Esophagus squamous epithelium (tissue), 5 donors: ENCODE measurements around the gene DLGAP1. TPM values are rescaled to one million over a fixed set of nuclear protein-coding genes. Genes with fewer than 3 reads are reported as not detected.

ENCODE experiments used
- DNase-seq: peaks from one replicate; lab custom pipeline; 2025; lab: John Stamatoyannopoulos, UW
- H3K27ac ChIP-seq, 4 donors: fragments of 200-600 bp; sonication (generic); one replicate each; pipeline ENCODE4 v1.5.1; 2016 to 2019; ENCODE audit warnings: mild to moderate bottlenecking in 1 of 4
- H3K27me3 ChIP-seq, 4 donors: fragments of 200-600 bp; sonication (generic); 1 replicate in 3 of 4; 2 replicates in 1 of 4; pipeline versions ENCODE4 v1.5.1 to v1.6.0; 2017 to 2021; ENCODE audit warnings: antibody characterized with exemption in 1 of 4
- H3K36me3 ChIP-seq, 3 donors: fragments of 200-600 bp; sonication (generic); one replicate each; pipeline ENCODE4 v1.5.1; 2016 to 2019
- H3K4me1 ChIP-seq, 3 donors: fragments of 200-600 bp; sonication (generic); one replicate each; pipeline ENCODE4 v1.5.1; 2017 to 2019
- H3K4me3 ChIP-seq, 4 donors: fragments of 200-600 bp; sonication (generic); 1 replicate in 3 of 4; 2 replicates in 1 of 4; pipeline ENCODE4 v1.5.1; 2016 to 2019; ENCODE audit warnings: mild to moderate bottlenecking in 2 of 4, moderate library complexity in 1 of 4
- H3K9me3 ChIP-seq, 3 donors: fragments of 200-600 bp; sonication (generic); one replicate each; pipeline ENCODE4 v1.5.1; 2016 to 2019
- POLR2A ChIP-seq, 4 donors: fragments of 450-650 bp; IDR thresholded peaks; one replicate each; pipeline ENCODE4 v1.6.1; 2017; ENCODE audit warnings: antibody characterized with exemption in 4 of 4, mild to moderate bottlenecking in 4 of 4, moderate library complexity in 3 of 4
- WGBS, 2 donors: methylation state at CpG; one replicate each; pipeline ENCODE4 v1.1.5; 2018; 5-methylcytosine and 5-hydroxymethylcytosine counted together
- intact Hi-C: fragments of 100-400 bp; cut with DNase I; formaldehyde crosslinking; loops from one replicate; pipeline ENCODE4 v1.15.0; 2022
- total RNA-seq, 4 donors: library from RNA; depleted of rRNA; stranded (reverse); fragments of >200 nt; gene quantifications; one replicate each; pipeline ENCODE4 v1.1.0, GENCODE V29; 2016
- TF ChIP-seq, protein P1 (sequence below), 6 experiments: fragments of 450-650 bp in 4 of 6; fragments of 200-600 bp in 2 of 6; sonication (generic) in 2 of 6; IDR thresholded peaks; one replicate each; pipeline ENCODE4 v1.5.1; 2016 to 2019; ENCODE audit warnings: antibody characterized with exemption in 6 of 6, mild to moderate bottlenecking in 4 of 6, moderate library complexity in 4 of 6
- donor health status: DM: yes; HTN: yes; CAD: no.

Gene DLGAP1
- total RNA-seq, 4 donors from 2014 or later: 0.09 to 1.5 (median 0.52) TPM

DNA sequence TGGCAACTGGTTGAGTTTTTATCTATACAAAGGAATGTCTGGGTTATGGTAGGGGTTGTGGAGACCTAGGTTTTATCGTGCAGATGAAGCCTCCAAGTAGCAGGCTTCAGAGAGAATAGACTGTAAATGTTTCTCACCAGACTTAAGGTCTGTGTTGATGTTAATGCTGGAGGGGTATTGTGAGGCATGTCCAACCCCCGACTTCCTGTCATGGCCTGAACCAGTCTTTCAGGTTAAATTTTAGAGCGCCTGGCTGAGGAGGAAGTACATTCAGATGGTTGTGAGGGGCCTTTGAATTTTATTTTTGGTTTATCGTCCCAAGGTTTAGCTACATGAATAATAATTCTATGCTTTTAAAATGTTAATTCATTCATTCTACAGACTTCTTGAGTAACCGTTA is 435.1 kb downstream of the DLGAP1 start:
- intact Hi-C loops: no loop called here
- Histone ChIP-seq H3K27me3 (no peaks in the 10 kb centered on the region), H3K27ac (no peak overlapping the region), H3K36me3 (no peaks in the 10 kb centered on the region), H3K4me3 (no peak overlapping the region), H3K4me1 (no peaks in the 10 kb centered on the region), H3K9me3 (no peaks in the 10 kb centered on the region)
- no peak for TF ChIP-seq POLR2A (IDR thresholded peaks at IDR 0.05)
- TF ChIP-seq, protein P1, sequence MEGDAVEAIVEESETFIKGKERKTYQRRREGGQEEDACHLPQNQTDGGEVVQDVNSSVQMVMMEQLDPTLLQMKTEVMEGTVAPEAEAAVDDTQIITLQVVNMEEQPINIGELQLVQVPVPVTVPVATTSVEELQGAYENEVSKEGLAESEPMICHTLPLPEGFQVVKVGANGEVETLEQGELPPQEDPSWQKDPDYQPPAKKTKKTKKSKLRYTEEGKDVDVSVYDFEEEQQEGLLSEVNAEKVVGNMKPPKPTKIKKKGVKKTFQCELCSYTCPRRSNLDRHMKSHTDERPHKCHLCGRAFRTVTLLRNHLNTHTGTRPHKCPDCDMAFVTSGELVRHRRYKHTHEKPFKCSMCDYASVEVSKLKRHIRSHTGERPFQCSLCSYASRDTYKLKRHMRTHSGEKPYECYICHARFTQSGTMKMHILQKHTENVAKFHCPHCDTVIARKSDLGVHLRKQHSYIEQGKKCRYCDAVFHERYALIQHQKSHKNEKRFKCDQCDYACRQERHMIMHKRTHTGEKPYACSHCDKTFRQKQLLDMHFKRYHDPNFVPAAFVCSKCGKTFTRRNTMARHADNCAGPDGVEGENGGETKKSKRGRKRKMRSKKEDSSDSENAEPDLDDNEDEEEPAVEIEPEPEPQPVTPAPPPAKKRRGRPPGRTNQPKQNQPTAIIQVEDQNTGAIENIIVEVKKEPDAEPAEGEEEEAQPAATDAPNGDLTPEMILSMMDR (IDR thresholded peaks at IDR 0.05): no peak
- WGBS, 2 donors: 67% methylated on average over 5 of the region's 5 CpGs
- DNase-seq: no peak

DNA sequence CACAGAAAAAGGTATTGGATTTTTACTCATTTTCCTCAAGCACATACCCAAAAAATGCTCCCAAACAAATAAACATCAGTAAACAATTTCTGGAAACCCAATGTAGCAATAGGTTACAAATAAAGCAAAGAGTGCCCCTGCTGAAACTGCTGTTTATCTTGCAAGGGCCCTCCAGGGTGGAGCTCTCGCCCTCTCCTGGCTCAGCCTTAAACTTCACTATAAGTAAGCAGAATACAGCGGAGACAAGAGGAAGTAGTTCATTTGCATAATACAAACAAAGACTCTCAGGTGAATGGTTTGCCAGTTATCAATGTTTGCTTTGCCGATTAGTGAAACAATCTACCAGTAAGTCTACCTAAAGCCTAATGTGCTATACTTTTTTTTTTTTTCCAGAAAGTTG is 437.6 kb downstream of the DLGAP1 start:
- no peak for TF ChIP-seq POLR2A (IDR thresholded peaks at IDR 0.05)
- TF ChIP-seq, protein P1 (IDR thresholded peaks at IDR 0.05): no peak
- no peak overlapping the region for H3K4me3 ChIP-seq
- 33 to 66% methylated on average over 3 of the region's 3 CpGs for WGBS, 2 donors
- no peak overlapping the region for H3K27ac ChIP-seq
- H3K27me3 ChIP-seq: no peaks in the 10 kb centered on the region
- no peaks in the 10 kb centered on the region for H3K36me3 ChIP-seq
- no peak for DNase-seq
- no peaks in the 10 kb centered on the region for H3K4me1 ChIP-seq
- no peaks in the 10 kb centered on the region for H3K9me3 ChIP-seq
- intact Hi-C loops: no loop called here

DNA sequence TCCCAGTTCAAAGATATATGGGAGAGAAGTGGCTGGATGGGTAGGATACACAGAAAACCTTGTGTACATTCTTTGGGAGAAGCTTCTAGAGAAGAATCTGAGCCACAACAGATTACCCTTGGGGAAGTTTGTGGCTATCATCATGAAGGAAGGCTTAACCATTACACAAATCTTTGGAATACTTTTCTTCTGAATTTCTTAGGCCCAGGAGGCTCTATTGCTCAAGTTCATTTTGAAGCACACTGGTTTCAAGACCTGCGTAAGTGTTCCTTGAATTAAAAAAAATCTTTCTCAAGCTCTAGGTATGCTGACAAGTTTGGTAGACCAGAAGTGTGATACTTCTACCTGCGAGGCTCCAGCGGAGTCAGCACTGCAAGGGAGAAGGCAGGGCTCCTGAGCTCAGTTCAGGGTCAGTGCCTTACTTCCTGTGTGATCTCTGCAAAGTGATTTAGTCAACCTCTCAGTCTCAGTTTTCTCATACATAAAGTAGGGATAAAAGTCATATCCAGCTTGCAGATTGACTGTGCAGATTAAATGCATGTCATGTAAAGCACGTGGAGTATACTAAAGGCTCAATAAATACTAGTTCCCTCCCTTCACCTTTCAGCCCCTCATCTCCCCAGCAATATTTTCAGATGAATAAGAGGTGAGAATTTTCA is 438.6 kb downstream of the DLGAP1 start:
- intact Hi-C loops: no loop called here
- Histone ChIP-seq H3K36me3 (no peaks in the 10 kb centered on the region), H3K4me1 (no peaks in the 10 kb centered on the region), H3K4me3 (no peak overlapping the region), H3K9me3 (no peaks in the 10 kb centered on the region), H3K27ac (no peak overlapping the region), H3K27me3 (no peaks in the 10 kb centered on the region)
- 84 to 88% methylated on average over 3 to 4 of the region's 4 CpGs for WGBS, 2 donors
- TF ChIP-seq, protein P1 (IDR thresholded peaks at IDR 0.05): no peak
- no peak for TF ChIP-seq POLR2A (IDR thresholded peaks at IDR 0.05)
- DNase-seq: no peak

DNA sequence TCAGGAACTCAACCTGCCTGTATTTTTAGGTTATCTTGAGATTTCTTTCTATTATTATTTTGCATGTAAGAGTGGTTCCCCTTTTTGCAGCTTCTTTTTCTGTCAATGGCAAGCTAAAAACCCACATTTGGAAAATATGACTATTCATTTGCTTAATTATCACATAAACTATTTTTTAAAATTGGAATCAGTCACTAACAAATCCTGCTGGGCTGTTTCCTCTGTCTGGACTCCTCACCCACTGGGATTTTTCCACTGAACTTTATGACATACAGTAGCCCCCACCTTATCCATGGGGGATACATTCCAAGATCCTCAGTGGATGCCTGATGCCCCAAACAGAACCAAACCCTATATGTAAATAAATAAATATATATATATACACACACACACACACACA is 447.3 kb downstream of the DLGAP1 start:
- H3K9me3 ChIP-seq: no peaks in the 10 kb centered on the region
- no peak for TF ChIP-seq POLR2A (IDR thresholded peaks at IDR 0.05)
- TF ChIP-seq, protein P1 (IDR thresholded peaks at IDR 0.05): no peak
- H3K27ac ChIP-seq: no peak overlapping the region
- DNase-seq: no peak
- no peaks in the 10 kb centered on the region for H3K27me3 ChIP-seq
- no peaks in the 10 kb centered on the region for H3K4me1 ChIP-seq
- no peak overlapping the region for H3K4me3 ChIP-seq
- no peaks in the 10 kb centered on the region for H3K36me3 ChIP-seq
- intact Hi-C loops: loop anchor here (10.0 kb wide), 1 partner anchor 243 kb away; no protein-coding TSS in a partner anchor

DNA sequence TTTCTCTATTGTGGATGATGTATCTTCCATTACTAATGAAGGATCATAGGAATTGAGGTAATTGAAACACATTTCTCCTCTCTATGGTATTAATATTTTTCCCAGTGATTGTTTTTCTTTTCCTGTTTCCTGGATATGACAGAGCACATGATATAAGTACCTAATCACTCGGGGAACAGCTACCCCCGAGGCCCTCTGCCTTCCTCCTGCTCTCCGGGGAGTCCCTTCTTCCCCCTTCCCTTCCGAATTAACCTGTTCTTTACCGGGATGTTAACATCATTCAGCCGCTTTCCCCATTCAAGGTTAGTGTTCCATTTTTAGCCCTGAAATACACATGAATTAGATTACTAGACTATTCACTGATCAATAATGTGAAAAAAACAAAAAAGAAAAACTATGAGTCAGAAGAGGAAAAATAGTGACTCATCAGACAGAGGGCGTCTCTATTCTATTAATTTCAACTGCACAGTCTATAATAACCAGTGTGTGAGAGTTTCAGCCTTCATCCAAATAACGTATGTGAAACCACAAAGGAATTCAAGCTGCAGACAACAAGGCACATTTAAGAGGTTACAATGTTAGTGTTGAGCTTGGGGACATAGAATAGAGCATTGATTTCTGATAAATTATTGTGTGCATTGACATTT is 450.8 kb downstream of the DLGAP1 start:
- no peaks in the 10 kb centered on the region for H3K36me3 ChIP-seq
- no peaks in the 10 kb centered on the region for H3K9me3 ChIP-seq
- DNase-seq: no peak
- no peaks in the 10 kb centered on the region for H3K4me1 ChIP-seq
- WGBS, 2 donors: 20 to 38% methylated on average over 8 of the region's 8 CpGs
- no peaks in the 10 kb centered on the region for H3K27me3 ChIP-seq
- H3K27ac ChIP-seq: no peak overlapping the region
- no peak overlapping the region for H3K4me3 ChIP-seq
- TF ChIP-seq POLR2A (IDR thresholded peaks at IDR 0.05): no peak
- TF ChIP-seq, protein P1 (IDR thresholded peaks at IDR 0.05): no peak
- intact Hi-C loops: loop anchor here (10.0 kb wide), 1 partner anchor 240 kb away; no protein-coding TSS in a partner anchor
